GM19468 (cell line): ENCODE data around the gene PLOD1.

Experiments
- ATAC-seq: cut with Tn5 transposase; IDR thresholded peaks from one replicate; pipeline ENCODE4 v1.9.1; 2021; ENCODE audit warnings: mild to moderate bottlenecking, moderate library complexity, moderate number of reproducible peaks; ENCODE audit not compliant: unreplicated experiment; ENCODE audit errors: extremely low read depth

The PLOD1 gene

DNA sequence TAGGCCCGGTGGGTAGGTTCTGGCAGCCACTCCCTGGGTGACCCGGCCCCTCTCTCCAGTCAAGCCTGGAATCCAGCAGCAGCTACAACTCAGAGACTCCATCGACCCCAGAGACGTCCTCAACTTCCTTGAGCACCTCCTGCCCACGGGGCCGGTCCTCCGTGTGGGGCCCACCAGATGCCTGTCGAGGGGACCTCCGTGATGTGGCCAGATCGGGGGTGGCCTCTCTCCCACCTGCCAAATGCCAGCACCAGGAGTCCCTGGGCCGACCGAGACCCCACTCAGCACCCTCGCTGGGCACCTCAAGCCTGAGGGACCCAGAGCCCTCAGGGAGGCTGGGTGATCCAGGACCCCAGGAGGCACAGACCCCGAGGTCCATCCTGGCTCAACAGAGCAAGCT is 87.5 kb downstream of the PLOD1 start:
- ATAC-seq: no peak
